Aorta (tissue), 5 donors: Measurements from ENCODE around the gene CARD10. TPM values are rescaled to one million over a fixed set of nuclear protein-coding genes. Genes with fewer than 3 reads are reported as not detected.

ENCODE experiments used
- ATAC-seq: fragments of 200-7000 bp; cut with Tn5 transposase; one replicate; pipeline ENCODE4 v1.9.1; 2022; ENCODE audit warnings: moderate library complexity; ENCODE audit not compliant: low FRiP score
- DNase-seq, 2 donors: peaks; one replicate each; pipeline ENCODE4 v3.0.0-alpha.2; 2020
- H3K27ac ChIP-seq, 2 donors: one replicate each; pipeline ENCODE4 v1.5.1; 2013; ENCODE audit warnings: low read length in 2 of 2, mild to moderate bottlenecking in 2 of 2, moderate library complexity in 2 of 2, control low read depth in 1 of 2, inconsistent platforms in 1 of 2, low read depth in 1 of 2
- H3K27me3 ChIP-seq, 2 donors: one replicate each; pipeline ENCODE4 v1.6.1; 2013; ENCODE audit warnings: control low read depth in 1 of 2, low read length in 1 of 2, mild to moderate bottlenecking in 1 of 2, moderate library complexity in 1 of 2; ENCODE audit not compliant: insufficient read depth in 2 of 2, control insufficient read depth in 1 of 2
- H3K36me3 ChIP-seq, 2 donors: one replicate each; pipeline ENCODE4 v1.6.1; 2013; ENCODE audit warnings: control low read depth in 1 of 2, low read length in 1 of 2, mild to moderate bottlenecking in 1 of 2; ENCODE audit not compliant: insufficient read depth in 2 of 2, control insufficient read depth in 1 of 2
- H3K4me1 ChIP-seq, 2 donors: one replicate each; pipeline ENCODE4 v1.6.1; 2013; ENCODE audit warnings: low read length in 2 of 2, control low read depth in 1 of 2, mild to moderate bottlenecking in 1 of 2, moderate library complexity in 1 of 2; ENCODE audit not compliant: insufficient read depth in 2 of 2, control insufficient read depth in 1 of 2
- H3K4me3 ChIP-seq, 2 donors: one replicate each; pipeline ENCODE4 v1.5.1; 2013; ENCODE audit warnings: low read length in 2 of 2, control low read depth in 1 of 2, mild to moderate bottlenecking in 1 of 2
- H3K9me3 ChIP-seq: one replicate; pipeline ENCODE4 v1.6.1; 2013; ENCODE audit warnings: mild to moderate bottlenecking, low read length; ENCODE audit not compliant: control insufficient read depth
- WGBS, 2 donors: extraction: QIAGEN DNeasy Blood & Tissue Kit; methylation state at CpG; one replicate each; pipeline ENCODE4 v1.1.7; 2013; 5-methylcytosine and 5-hydroxymethylcytosine counted together
- intact Hi-C, 2 donors: fragments of 100-400 bp; cut with DNase I; formaldehyde crosslinking; loops; one replicate each; pipeline versions ENCODE4 v1.14.2 to v1.15.0; 2022
- polyA plus RNA-seq, 2 donors: library from polyadenylated mRNA; stranded (reverse); fragments of 200-250 nt; gene quantifications; one replicate each; pipeline ENCODE4 v1.2.3, GENCODE V29; 2013
- total RNA-seq, 2 donors: library from RNA; stranded (reverse); fragmentation: NEBNext Ultra II Directional; extraction: Animal tissue kit (Norgen Biotek cat#: 25700); gene quantifications; one replicate each; pipeline ENCODE4 v1.2.1, GENCODE V29; 2021
- donor health status: healthy with polysubstance abuse.
- donor health status: Bipolar disorder and iron deficiency.
- donor health status: DM: no; HTN: no; CAD: no.
- donor health status: DM: no; HTN: no; CAD: no.
- donor health status: DM: yes; HTN: yes; CAD: no.

The CARD10 gene
- total and polyA plus RNA-seq, 4 donors: 2.2 to 24.9 (median 9.4) TPM

- ATAC-seq (no peak), DNase-seq (no peak)
- H3K9me3 ChIP-seq: peaks cover 2% of the 10 kb centered on the region
- WGBS, 2 donors: 65 to 76% methylated on average over 3 of the region's 3 CpGs
- intact Hi-C loops: no loop called here
- no peaks in the 10 kb centered on the region for H3K27me3 ChIP-seq
- H3K4me1 ChIP-seq: no peaks in the 10 kb centered on the region
- no peak overlapping the region for H3K27ac ChIP-seq
- H3K36me3 ChIP-seq: no peaks in the 10 kb centered on the region
- H3K4me3 ChIP-seq: no peak overlapping the region
These were observed 58.5 kb downstream of the CARD10 start for GRCh38 chr22:37460684-37461083.

- intact Hi-C loops: no loop called here
These were observed 60.0 kb downstream of the CARD10 start for GRCh38 chr22:37459206-37459605.

GRCh38 chr22:37457093-37457893, 61.9 kb downstream of the CARD10 start:
- Histone ChIP-seq H3K9me3 (no peaks in the 10 kb centered on the region), H3K4me3 (no peak overlapping the region), H3K27ac (no peak overlapping the region), H3K27me3 (no peaks in the 10 kb centered on the region), H3K4me1 (no peaks in the 10 kb centered on the region), H3K36me3 (no peaks in the 10 kb centered on the region)
- WGBS, 2 donors: 33 to 35% methylated on average over 4 of the region's 4 CpGs
- ATAC-seq (peak; percentile 66), DNase-seq (peak in 1 of 2 donors; percentile 71)
- intact Hi-C loops: loop anchor here in 1 of 2 donors (2.0 kb wide), 1 partner anchor 140 kb away; no protein-coding TSS in a partner anchor

More at GRCh38 chr22:37459206-37459605, 60.0 kb downstream of the CARD10 start:
- 41 to 42% methylated on average over 9 of the region's 9 CpGs for WGBS, 2 donors
- no peaks in the 10 kb centered on the region for H3K4me1 ChIP-seq
- H3K27ac ChIP-seq: no peak overlapping the region
- DNase-seq (no peak), ATAC-seq (no peak)
- no peaks in the 10 kb centered on the region for H3K36me3 ChIP-seq
- H3K9me3 ChIP-seq: no peaks in the 10 kb centered on the region
- no peaks in the 10 kb centered on the region for H3K27me3 ChIP-seq
- no peak overlapping the region for H3K4me3 ChIP-seq

GRCh38 chr22:37456346-37456745, 62.9 kb downstream of the CARD10 start:
- ATAC-seq: no peak
- no peaks in the 10 kb centered on the region for H3K4me1 ChIP-seq
- WGBS, 2 donors: 65 to 66% methylated on average over 17 of the region's 17 CpGs
- intact Hi-C loops: loop anchor here in 1 of 2 donors (2.0 kb wide), 1 partner anchor 140 kb away; no protein-coding TSS in a partner anchor
- no peak overlapping the region for H3K4me3 ChIP-seq
- no peaks in the 10 kb centered on the region for H3K9me3 ChIP-seq
- H3K36me3 ChIP-seq: no peaks in the 10 kb centered on the region
- H3K27ac ChIP-seq: no peak overlapping the region
- H3K27me3 ChIP-seq: no peaks in the 10 kb centered on the region
- DNase-seq: no peak

- ATAC-seq: no peak
- H3K36me3 ChIP-seq: no peaks in the 10 kb centered on the region
- intact Hi-C loops: loop anchor here in 1 of 2 donors (2.0 kb wide), 1 partner anchor 139 kb away; no protein-coding TSS in a partner anchor
These were observed 63.3 kb downstream of the CARD10 start for GRCh38 chr22:37455896-37456295.

GRCh38 chr22:37454857-37455686, 64.1 kb downstream of the CARD10 start:
- no peak overlapping the region for H3K4me3 ChIP-seq
- DNase-seq (no peak), ATAC-seq (no peak)
- no peaks in the 10 kb centered on the region for H3K9me3 ChIP-seq
- no peaks in the 10 kb centered on the region for H3K27me3 ChIP-seq
- intact Hi-C loops: no loop called here
- 12% methylated on average over 21 of the region's 21 CpGs for WGBS, 2 donors
- H3K27ac ChIP-seq: no peak overlapping the region
- H3K36me3 ChIP-seq: no peaks in the 10 kb centered on the region
- no peaks in the 10 kb centered on the region for H3K4me1 ChIP-seq

More at GRCh38 chr22:37455896-37456295, 63.3 kb downstream of the CARD10 start:
- no peaks in the 10 kb centered on the region for H3K9me3 ChIP-seq
- H3K4me3 ChIP-seq: no peak overlapping the region
- DNase-seq: no peak
- 73 to 74% methylated on average over 14 of the region's 14 CpGs for WGBS, 2 donors
- H3K27me3 ChIP-seq: no peaks in the 10 kb centered on the region
- no peak overlapping the region for H3K27ac ChIP-seq
- no peaks in the 10 kb centered on the region for H3K4me1 ChIP-seq

GRCh38 chr22:37453696-37454095, 65.5 kb downstream of the CARD10 start:
- DNase-seq: no peak
- intact Hi-C loops: no loop called here
- H3K4me3 ChIP-seq: no peak overlapping the region
- H3K9me3 ChIP-seq: no peaks in the 10 kb centered on the region
- WGBS, 2 donors: 76 to 84% methylated on average over 7 of the region's 7 CpGs
- H3K4me1 ChIP-seq: no peaks in the 10 kb centered on the region
- no peak for ATAC-seq
- no peaks in the 10 kb centered on the region for H3K27me3 ChIP-seq
- no peak overlapping the region for H3K27ac ChIP-seq
- H3K36me3 ChIP-seq: no peaks in the 10 kb centered on the region

- Histone ChIP-seq H3K9me3 (no peaks in the 10 kb centered on the region), H3K36me3 (no peaks in the 10 kb centered on the region), H3K4me3 (no peak overlapping the region), H3K27ac (no peak overlapping the region), H3K4me1 (no peaks in the 10 kb centered on the region), H3K27me3 (no peaks in the 10 kb centered on the region)
- ATAC-seq (no peak), DNase-seq (no peak)
- WGBS, 2 donors: 47 to 91% methylated on average over 1 of the region's 1 CpG
- intact Hi-C loops: no loop called here
These were observed 68.0 kb downstream of the CARD10 start for GRCh38 chr22:37451218-37451617.
